Activated gamma-delta T cell (primary cell): ENCODE measurements around the gene COX7A2.

ENCODE experiments used
- DNase-seq: peaks from one replicate; lab custom pipeline; 2025; lab: John Stamatoyannopoulos, UW

The COX7A2 gene

DNA sequence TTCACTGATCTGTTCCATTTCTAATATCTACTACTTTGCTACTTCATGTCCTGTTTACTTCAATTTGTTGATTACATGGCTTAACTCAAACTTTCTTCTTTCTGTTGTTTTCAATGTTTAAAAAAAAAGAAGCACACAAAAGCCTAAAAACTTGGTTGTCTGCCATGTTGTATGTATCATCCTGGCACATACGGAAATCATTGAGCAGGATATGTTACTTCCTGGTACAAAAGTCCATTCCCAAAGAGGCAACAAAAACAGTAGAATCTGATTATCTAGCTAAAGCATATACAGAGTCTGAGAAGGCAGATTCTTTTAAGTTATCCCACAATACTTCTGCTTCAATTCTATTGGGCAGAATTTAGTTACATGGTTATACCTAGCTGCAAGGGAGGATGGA, 23.2 kb downstream of the COX7A2 start:
- DNase-seq, result no peak

DNA sequence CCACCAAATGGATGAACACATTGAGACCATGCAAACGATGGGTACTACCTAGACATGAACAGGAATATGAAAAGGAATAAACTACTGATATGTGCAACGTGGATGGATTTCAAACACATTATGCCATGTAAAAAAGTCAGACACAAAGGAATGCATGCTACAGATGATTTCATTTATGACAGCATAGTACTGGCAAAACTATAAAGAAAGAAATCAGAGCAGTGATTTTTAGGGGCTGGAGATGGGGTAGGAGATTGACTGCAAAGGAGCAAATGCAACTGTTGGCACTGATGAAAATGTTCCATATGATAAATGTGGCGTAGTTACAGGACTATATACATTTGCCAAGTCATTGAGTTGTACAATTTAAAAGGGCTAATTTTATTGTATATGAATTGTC, 24.3 kb downstream of the COX7A2 start:
- DNase-seq, result no peak

GRCh38 chr6:75217193-75217592, 26.4 kb downstream of the COX7A2 start:
- DNase-seq, result no peak

- DNase-seq, result no peak
These were observed 28.3 kb downstream of the COX7A2 start for GRCh38 chr6:75215291-75215690.

DNA sequence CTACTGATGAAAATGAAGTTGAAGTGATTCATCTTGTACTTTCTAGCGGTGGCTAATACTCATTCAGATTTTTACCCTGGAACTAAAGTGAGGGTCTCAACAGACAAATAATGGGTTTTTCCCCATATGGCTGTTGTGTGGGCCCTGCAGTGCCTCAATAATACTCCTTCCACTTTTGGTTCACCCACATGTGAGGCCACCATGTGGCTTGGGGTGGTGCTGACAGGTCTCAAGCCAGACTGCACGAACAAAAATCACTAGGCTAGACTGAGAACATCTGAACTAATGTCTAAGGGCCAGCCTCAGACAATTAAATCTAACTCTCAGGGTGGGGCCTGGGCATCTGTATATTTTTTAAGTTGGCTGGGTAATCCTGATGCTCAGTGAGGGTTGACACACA, 29.9 kb downstream of the COX7A2 start:
- no peak for DNase-seq

DNA sequence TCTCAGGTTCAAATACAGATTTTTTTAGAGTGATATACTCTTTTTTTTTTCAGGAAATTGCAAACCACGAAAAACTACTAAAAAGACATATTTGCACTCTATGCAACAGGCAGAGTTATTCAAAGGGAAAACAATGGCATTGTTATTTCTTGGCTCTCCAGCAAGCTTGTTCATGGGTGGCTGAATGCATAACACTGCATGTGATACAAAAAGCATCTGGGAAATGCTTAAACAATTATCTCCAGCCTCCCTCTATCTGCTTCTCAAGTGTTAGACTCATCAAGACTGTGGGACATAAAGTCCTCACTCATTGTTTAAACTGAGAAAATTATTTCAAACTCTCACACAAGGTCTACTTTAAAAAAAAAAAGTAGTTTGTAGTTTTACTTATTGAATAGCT, 30.5 kb downstream of the COX7A2 start:
- DNase-seq, result no peak

DNA sequence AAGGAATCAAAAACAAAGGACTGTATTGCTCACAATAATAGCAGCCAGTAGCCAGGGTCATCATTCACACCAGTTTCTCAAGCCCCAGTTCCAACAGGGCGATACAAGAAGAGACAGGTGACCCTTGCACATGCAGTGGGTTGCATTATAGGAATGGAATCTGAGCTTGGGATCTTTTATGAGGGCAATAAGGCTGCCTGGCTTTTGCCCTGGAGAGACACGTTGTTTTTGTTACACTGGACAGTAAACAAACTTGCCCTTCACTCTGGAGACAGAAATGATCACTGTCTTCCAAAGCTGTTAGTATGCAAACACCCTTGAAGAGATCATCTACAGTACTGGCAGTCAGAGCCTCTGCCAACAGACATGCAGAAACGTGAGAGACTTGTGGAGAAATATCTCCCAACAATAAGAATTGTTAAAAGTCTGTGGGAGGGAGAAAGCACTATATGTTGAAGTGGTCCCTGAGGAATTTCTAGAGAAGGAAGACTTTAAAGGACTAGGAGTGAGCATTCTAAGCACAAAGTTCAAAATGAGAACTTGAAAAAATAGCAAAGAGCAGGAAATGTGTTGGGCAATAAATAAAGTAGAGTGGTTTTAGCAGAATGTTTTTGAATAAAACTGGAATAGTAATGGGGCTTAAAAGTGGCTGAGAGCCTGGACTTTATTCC, 31.5 kb downstream of the COX7A2 start:
- no peak for DNase-seq

- DNase-seq, result no peak
These were observed 32.5 kb downstream of the COX7A2 start for GRCh38 chr6:75210885-75211739.

DNA sequence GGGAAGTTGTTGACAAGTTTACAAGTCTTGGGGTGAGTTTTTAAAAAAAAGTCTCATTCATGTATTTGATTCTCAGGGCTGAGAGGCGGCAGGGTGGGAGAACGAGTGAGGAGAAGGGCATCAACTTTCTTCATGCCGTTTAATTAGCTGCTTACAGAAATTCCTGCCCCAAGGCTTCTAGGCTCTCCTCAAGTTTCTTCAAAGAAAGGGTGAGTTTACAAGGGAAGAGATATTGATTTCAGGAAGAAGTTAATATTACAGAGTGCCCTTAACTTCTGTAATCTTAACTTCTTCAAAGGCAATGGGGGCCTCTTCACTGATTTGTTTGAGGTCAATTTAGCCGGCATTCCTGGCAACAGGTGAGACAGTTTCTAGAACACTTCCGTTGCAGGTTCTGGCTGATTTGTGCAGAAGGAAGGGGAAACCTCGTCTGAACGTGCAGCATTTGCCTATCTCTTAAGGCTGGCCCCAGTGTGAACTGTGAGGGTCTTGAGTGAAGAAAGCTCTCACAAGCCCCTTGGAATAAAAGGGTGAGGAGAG, 34.3 kb downstream of the COX7A2 start:
- no peak for DNase-seq

DNA sequence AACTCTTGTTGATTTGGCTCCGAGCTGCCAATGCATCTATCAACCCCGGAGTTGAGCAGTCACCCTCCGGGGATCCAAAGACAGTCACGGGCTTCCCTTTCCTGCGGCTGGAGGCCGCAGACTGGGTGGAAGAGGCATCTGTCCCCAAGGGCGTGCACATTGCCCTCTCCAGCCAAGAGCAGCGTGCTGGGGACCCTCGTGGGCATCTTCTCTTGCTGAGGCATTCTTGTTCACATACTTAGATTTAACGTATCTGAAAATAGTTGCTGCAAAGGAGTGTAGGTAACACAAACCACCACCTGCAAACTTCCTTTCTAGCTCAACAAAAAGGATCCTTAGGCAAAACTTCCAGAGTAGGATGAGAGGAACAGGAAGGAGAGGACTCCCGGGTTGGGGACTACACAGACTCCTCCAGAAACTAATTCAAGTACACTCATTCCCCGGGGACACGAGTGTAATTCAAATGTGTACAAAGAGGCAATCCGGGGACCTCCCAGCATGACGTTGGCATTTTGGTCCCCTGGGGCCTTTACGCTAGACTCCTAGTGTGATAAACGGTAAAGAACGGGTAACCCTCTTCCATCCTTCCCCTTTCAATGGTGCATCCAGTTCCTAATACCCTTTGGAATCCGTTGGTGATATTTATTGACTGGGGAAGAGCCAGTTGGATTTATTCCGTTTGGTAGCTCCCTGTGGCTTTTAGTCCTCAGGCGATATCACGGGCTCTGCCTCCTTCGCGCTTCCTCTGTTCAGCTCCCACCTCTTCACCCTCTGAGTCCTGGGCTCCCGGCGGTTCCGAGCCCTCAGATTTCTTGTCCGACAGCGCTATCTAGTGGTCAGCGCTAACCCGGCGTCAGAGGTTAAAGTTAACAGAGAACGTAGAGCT, 35.1 kb downstream of the COX7A2 start:
- DNase-seq, result no peak

DNA sequence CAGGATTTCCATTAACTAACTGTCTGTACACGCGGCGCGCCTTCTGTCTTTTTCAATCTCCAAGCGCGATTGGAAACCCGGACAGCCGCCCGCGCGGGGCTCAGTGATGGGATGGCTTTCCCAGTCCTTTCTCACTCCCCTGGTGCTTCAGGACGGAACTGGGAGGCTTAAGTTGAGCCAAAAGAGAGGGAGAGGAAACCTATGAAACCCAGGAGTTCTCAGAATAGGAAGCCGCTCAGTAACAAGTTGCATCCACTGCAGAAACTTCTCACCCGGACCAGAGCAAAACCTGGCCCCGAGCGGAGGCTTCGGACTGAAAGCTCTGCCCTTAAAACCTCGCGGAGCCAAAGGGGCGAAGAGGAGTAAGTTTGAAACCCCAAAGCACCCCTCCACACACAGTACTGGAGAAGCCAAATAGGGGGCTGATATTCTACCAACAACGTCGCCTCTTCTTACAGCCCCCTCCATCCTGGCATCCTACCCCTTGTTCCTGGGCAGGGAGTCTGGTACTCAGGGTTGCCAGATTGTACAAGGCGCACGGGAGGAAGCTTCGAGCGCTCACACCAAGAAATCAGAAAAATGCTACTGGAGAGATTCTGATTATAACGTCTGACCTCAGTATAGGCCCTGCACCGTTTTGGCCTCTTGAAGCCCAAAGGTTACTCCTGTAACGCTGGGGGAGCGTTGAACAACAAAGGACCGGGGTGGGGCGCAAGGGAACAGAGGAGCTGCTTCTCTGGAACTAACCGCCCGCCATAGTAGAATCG, 36.8 kb downstream of the COX7A2 start:
- no peak for DNase-seq

- DNase-seq, result peak; percentile 9
These were observed 37.6 kb downstream of the COX7A2 start, which contains the start of gene COL12A1 for GRCh38 chr6:75205776-75206575. COL12A1 (minus strand) TSS chr6:75206053; CDS start chr6:75202792, 3,261 bp downstream.

DNA sequence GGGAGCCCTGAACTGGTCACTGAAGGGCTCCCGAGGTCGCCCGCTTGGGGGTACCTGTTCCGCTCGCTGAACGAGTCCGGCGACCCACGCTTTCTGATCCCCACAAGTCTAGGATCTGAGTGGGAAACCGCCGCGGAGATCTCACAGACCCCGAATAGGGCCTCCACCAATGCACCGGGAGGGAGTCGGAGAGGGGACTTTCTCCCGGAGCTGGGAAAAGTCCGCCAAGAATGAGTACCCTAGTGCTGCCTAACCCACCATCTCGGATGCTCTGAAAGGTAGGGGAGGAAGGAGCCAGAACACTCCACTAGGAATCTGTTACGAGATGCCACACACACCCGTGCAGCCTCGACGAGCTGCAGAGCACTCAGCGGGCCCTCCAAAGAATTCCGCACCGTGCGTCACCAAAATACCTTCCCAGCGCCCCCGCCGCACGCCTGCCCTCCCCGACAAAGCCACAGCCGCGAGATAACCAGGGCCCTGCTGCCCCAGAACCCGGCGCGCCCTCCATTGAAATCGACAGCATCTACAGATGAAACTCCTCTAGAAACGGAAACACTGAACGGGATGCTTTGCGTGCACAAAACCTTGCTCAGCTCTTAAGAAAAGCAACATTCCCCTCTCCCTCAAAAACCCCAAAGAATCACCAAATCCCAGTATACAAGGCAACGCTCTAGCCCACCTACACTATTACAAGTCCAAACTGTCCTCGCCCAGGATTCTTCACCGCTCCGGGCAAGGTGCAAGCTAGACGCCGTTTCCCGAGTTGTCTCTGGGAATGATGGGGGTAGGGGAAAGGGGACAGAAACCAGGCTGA, 38.4 kb downstream of the COX7A2 start:
- DNase-seq, result no peak

DNA sequence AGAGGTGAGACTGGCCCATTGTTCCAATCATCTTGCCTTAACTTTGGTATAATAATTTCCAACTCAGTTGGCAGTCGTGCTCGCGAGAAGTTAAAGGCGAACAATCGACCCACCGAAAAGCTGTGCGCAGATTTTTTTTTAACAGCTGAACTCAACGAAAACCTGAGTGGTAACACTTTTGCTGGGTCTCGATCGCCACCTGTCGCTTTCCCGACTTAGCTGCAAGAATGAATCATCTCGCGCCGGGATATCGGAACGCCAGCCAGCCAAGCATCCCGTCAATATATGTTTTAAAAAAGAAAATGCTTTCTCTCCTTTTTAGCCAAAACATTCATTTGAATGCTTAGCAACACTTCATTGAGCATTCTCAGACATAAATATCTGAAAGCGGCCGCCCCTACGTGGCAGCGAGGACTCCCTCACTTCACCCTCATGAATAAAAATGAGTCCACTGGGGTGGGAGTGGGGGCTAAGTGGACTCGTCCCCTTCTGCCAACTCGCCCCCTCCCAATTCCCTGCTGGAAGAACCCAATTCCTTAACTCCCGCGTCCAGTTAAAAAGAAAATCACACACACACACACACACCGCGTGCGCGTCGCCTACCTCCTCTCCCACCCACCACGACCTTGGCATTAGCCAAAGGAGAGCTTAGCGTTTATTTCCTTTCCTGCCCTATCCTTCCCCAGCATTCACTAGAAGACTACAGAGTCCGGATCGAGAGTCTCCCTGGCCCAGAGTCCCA, 39.2 kb downstream of the COX7A2 start:
- DNase-seq, result no peak

DNA sequence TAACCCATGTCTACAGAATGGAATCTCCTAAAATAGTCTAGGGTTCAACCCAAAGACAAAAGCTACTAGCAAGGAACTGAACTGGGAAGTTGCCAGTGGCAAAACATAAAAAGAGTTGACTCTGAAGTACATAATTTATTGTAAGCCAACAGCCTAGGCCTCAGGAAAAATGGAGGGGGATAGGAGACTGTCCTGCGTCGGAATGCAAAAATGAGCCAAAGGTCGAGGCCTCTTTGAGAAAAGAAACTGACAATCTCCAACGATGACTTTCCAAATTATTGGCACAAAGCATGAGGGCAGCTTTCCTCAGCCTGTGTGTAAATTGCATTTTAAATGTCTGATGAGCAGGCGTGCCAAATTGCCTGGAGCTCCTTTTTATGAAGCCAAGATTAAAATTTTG, 39.9 kb downstream of the COX7A2 start:
- no peak for DNase-seq

GRCh38 chr6:75202676-75203131, 40.9 kb downstream of the COX7A2 start:
- no peak for DNase-seq

DNA sequence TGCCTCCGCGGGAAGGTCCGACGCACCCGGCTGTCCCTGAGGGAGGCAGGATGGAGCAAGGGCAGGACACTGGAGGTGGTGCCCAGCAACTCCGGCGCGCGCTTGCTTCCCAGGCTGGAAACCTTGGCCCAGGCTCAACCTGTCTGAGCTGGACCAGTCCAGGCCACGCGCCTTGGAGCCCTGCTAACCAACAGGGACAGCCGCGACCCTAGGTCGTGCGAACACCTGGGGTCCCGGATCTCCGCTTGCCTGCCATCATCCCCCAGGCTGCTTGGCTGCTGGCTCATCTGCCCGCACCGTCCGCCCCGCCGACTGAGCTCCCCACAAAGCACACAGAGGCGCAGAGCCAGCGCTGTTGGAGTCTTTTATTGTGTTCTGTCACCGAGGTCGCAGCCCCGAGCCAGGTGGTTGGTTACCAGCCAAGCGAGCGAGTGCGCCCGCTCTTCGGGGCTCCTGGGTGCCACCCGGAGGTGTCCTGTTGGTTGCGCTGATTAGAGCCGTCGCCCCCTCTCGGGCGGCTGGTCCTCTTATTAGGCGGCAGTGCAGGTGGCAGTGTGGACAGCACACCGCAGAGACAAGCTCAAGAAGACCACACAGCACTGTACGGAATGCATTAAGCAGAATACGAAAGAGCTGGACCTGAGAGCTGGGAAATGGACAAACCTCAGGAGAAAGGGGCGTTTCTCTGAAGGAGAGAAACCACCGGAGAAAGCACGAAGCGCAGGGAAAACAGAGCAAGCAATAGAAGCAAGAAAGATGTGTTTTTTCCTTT, 41.5 kb downstream of the COX7A2 start:
- DNase-seq, result peak; percentile 7

- DNase-seq, result no peak
These were observed 42.6 kb downstream of the COX7A2 start for GRCh38 chr6:75201021-75201420.
